KOPT-K1 (cell line): Measurements from ENCODE around the gene KAZALD1.
"Not testable (repeated sequence)": the region's sequence is repeated elsewhere in the genome, so short reads cannot be mapped to it uniquely, and the experiment has no call there.

Experiments used
- H3K27ac ChIP-seq: fragments of 200-600 bp; sonication (generic); 2 replicates; pipeline ENCODE4 v1.5.1; 2016; ENCODE audit warnings: antibody characterized with exemption, mild to moderate bottlenecking, low read depth, low read length; ENCODE audit not compliant: poor library complexity, severe bottlenecking
- H3K36me3 ChIP-seq: fragments of 200-600 bp; sonication (generic); 2 replicates; pipeline ENCODE4 v1.5.1; 2017; ENCODE audit warnings: antibody characterized with exemption, mild to moderate bottlenecking, low read length, moderate library complexity; ENCODE audit not compliant: insufficient read depth
- H3K9me3 ChIP-seq: fragments of 200-600 bp; sonication (generic); 2 replicates; pipeline ENCODE4 v1.5.1; 2017; ENCODE audit warnings: antibody characterized with exemption, low read length, mild to moderate bottlenecking; ENCODE audit not compliant: insufficient read depth, poor library complexity, severe bottlenecking

The KAZALD1 gene

GRCh38 chr10:101022967-101023705 lies 38.7 kb upstream of the KAZALD1 start:
- Histone ChIP-seq H3K27ac (no peak overlapping the region), H3K9me3 (no peaks in the 10 kb centered on the region), H3K36me3 (no peaks in the 10 kb centered on the region)

GRCh38 chr10:101027106-101027720 lies 34.6 kb upstream of the KAZALD1 start:
- Histone ChIP-seq H3K36me3 (no peaks in the 10 kb centered on the region), H3K27ac (no peak overlapping the region), H3K9me3 (no peaks in the 10 kb centered on the region)

GRCh38 chr10:101028446-101029337 lies 33.1 kb upstream of the KAZALD1 start:
- H3K27ac ChIP-seq = no peak overlapping the region
- no peaks in the 10 kb centered on the region for H3K36me3 ChIP-seq

GRCh38 chr10:101029520-101030295 lies 32.1 kb upstream of the KAZALD1 start:
- Histone ChIP-seq H3K36me3 (no peaks in the 10 kb centered on the region), H3K9me3 (no peaks in the 10 kb centered on the region), H3K27ac (no peak overlapping the region)

More at GRCh38 chr10:101028446-101029337, 33.1 kb upstream of the KAZALD1 start:
- no peaks in the 10 kb centered on the region for H3K9me3 ChIP-seq

- H3K36me3 ChIP-seq = no peaks in the 10 kb centered on the region
- no peaks in the 10 kb centered on the region for H3K9me3 ChIP-seq
- no peak overlapping the region for H3K27ac ChIP-seq
These were observed 31.2 kb upstream of the KAZALD1 start for GRCh38 chr10:101030496-101031127.

GRCh38 chr10:101031128-101031795 lies 30.5 kb upstream of the KAZALD1 start, which contains the start of the genes PDZD7 and SFXN3:
Gene PDZD7, minus strand, starts transcription at chr10:101031129. Its CDS starts 910 bp downstream, at chr10:101030219.
Gene SFXN3, plus strand, starts transcription at chr10:101031234. Its CDS starts 3,461 bp downstream, at chr10:101034695.
- H3K9me3 ChIP-seq = no peaks in the 10 kb centered on the region
- no peak within 1 kb of the TSS for H3K27ac ChIP-seq
- H3K36me3 ChIP-seq = no peaks in the 10 kb centered on the region

- Histone ChIP-seq H3K27ac (no peak overlapping the region), H3K9me3 (no peaks in the 10 kb centered on the region), H3K36me3 (no peaks in the 10 kb centered on the region)
These were observed 29.8 kb upstream of the KAZALD1 start for GRCh38 chr10:101031796-101032636.

GRCh38 chr10:101032637-101033224 lies 29.1 kb upstream of the KAZALD1 start:
- H3K27ac ChIP-seq = no peak overlapping the region
- H3K9me3 ChIP-seq = no peaks in the 10 kb centered on the region
- H3K36me3 ChIP-seq = no peaks in the 10 kb centered on the region

GRCh38 chr10:101033276-101033675 lies 28.5 kb upstream of the KAZALD1 start:
- Histone ChIP-seq H3K36me3 (no peaks in the 10 kb centered on the region), H3K27ac (no peak overlapping the region), H3K9me3 (no peaks in the 10 kb centered on the region)

GRCh38 chr10:101034404-101034803 lies 27.4 kb upstream of the KAZALD1 start:
- not testable (repeated sequence) for H3K36me3 ChIP-seq, H3K27ac ChIP-seq, H3K9me3 ChIP-seq

GRCh38 chr10:101035314-101035713 lies 26.5 kb upstream of the KAZALD1 start:
- Histone ChIP-seq H3K27ac (no peak overlapping the region), H3K36me3 (no peaks in the 10 kb centered on the region)

GRCh38 chr10:101035916-101036702 lies 25.7 kb upstream of the KAZALD1 start:
- Histone ChIP-seq H3K36me3 (no peaks in the 10 kb centered on the region), H3K27ac (no peak overlapping the region), H3K9me3 (no peaks in the 10 kb centered on the region)

More at GRCh38 chr10:101035314-101035713, 26.5 kb upstream of the KAZALD1 start:
- H3K9me3 ChIP-seq = no peaks in the 10 kb centered on the region
